ENCODE measurements around the gene MYRIP. TPM values are rescaled to one million over a fixed set of nuclear protein-coding genes. Genes with fewer than 3 reads are reported as not detected.

MYRIP gene
- total and polyA plus RNA-seq, 10 of the 15 experiments (the other 5 are each of a cell fraction or from before 2014, with no cell fraction given): 0.03 to 0.08 (median 0.04) TPM; not detected in 6

DNA sequence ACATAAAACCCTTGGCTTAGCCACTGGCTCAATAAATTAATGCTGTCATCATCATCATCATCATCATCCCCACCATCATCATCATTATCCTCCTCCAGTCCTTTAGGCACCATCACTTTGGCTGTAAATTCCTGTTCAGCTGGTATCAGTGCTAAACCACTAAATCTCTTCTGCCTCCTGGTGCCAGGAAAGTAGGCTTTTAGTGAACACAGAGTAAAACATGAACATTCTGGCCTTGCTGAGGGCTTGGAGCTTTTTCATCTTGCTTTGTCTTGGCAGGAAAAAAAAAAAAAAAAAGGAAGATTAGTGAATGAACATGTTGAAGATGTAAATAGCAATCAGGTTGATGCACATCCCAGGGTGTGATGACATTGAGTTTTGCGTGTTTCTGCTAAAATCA, 432.8 kb downstream of the MYRIP start (continued):
- TF ChIP-seq CUX1 (IDR thresholded peaks at IDR 0.05; ENCODE audit: insufficient replicate concordance, low read depth, low read length): no peak
- no peak for TF ChIP-seq NFYB (IDR thresholded peaks at IDR 0.05; ENCODE audit: insufficient read depth, low read depth, low read length)
- TF ChIP-seq TCF3 (IDR thresholded peaks at IDR 0.05; ENCODE audit: borderline replicate concordance, insufficient read depth, low read depth, low read length): no peak
- no peak for TF ChIP-seq PAX5 (IDR thresholded peaks at IDR 0.05; ENCODE audit: borderline replicate concordance, low read depth, low read length)
- TF ChIP-seq IRF4 (IDR thresholded peaks at IDR 0.05; ENCODE audit: low read depth, low read length): no peak
- TF ChIP-seq BCL3 (IDR thresholded peaks at IDR 0.05; ENCODE audit: borderline replicate concordance, insufficient read depth, low read depth, low read length, poor library complexity, severe bottlenecking): no peak
- no peak for TF ChIP-seq PBX3 (IDR thresholded peaks at IDR 0.05; ENCODE audit: insufficient replicate concordance, low read depth, low read length)
- TF ChIP-seq FOXK2 (IDR thresholded peaks at IDR 0.05): no peak

All from GM12878 (cell line).